ENCODE data around the gene NCOA7.
"Not testable (repeated sequence)": the region's sequence is repeated elsewhere in the genome, so short reads cannot be mapped to it uniquely, and the experiment has no call there.

Gene NCOA7

DNA sequence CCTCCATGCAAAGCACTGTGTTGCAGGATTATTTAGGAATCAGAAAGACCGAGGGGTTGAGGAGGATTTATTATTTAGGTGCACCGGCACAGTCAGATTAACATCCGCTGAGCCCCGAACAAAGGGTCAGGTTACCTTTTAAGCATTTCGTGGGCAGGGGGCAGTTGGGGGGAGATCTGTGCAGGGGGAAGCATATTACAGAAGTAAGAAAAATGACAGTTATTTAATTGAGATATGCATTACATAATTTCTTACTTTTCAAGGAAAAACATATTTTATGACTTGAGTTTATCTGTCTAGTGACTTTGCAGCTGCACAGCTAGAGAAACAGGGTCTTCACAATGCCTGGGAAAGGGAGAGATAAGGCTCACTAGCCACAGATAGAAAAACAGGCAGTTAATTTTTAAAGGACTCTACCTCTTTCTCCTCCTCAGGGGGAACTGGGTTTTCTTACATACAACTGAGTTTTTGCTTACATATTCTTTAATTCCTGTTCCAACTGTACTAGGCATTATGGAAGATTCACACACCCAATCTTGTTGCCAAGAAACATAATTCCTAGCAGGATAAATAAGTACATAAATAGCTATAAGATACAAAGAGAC is 164.1 kb downstream of the NCOA7 start:
- no peak for DNase-seq

DNA sequence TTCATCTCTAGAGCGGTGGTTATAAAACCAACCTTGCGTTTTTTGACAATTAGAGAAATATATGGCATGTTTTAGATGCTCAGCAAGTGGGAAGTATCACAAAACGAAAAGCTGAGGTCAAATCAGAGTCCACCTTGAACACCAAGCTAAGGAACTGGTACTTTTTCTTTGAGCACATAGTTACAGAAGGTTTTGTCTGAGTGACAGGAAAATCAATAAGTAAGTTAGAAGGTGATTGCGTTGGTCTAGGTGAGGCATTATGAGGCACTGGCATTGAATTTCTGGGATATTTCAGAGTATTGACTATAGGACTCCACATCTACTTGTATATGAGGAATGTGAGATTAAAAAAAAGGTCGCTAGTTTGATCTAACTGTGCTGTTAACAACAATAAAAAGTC is 165.2 kb downstream of the NCOA7 start:
- peak; percentile 2 for DNase-seq

DNA sequence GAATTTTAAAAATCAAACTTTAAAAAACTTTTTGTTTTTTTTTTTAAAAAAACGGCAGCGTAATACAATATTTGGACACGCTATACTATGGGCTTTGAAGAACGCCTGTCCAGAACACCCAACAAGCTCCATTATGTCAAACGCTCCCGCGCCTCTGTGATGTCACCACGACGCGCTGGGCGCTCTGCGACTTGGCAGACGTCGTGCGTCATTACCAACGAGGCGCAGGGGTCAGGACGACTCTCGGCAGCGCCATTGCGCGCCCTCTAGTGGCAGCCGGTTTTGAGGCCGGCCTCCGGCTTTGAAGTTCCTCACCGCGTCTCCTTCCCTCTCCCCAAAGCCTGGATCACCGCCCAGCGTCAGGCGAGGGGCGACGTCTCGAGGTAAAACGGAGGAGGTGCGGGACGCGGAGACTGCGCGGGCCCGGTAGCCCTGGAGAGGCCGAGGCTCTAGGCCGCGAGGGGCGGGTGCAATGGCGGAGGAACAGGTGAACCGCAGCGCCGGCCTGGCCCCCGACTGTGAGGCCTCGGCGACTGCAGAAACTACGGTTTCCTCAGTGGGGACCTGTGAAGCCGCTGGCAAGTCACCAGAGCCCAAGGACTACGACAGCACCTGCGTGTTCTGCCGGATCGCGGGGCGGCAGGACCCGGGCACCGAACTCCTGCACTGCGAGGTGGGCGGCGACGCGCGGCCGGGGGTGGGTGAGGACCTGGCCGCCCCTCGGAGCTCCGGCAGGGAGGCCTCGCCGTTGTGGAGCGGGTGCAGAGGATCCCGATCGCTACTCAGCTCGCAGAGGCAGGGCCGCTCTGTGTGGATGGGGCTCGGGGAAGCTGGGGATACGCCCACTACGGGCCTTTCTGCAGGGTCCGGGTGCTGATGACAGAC is 166.0 kb downstream of the NCOA7 start, which contains the start of gene HINT3:
HINT3 (plus strand) TSS at position 265 of the 885 bp plus-strand sequence; CDS start at position 473, 208 bp downstream.
- peak; percentile 78 for DNase-seq

DNA sequence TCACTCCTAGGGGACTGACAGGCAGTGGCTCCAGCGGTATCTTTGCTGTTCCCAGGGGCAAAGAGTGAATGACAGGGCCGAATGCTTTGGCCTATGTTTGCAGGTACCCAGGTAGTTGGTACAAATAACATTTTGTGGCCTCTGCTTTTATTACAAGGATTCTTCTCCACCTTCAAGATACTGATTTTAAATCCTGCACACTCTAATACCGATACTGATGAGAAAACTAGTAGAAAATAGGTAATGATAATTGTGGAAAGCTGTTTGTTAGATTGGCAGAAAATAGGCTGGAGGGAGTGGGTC is 166.6 kb downstream of the NCOA7 start:
- no peak for DNase-seq

DNA sequence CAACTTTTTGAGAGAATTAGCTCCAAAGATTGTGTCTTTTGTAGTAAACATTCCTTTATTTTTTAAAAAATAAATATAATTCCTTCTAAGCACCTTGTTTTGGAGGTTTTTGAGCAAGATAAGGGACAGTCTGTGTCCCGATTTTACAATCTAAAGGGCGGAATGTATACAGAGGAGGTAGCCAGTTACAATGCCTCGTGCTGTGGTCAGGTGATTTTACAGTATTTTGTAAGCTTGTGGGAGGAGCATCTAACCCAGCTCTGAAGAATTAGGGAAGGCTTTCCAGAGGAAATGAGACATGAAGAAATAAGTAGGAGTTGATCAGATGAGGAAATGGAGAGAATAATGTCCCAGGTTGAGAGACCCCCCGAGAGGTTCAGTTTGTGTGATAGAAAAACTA is 167.1 kb downstream of the NCOA7 start:
- no peak for DNase-seq

DNA sequence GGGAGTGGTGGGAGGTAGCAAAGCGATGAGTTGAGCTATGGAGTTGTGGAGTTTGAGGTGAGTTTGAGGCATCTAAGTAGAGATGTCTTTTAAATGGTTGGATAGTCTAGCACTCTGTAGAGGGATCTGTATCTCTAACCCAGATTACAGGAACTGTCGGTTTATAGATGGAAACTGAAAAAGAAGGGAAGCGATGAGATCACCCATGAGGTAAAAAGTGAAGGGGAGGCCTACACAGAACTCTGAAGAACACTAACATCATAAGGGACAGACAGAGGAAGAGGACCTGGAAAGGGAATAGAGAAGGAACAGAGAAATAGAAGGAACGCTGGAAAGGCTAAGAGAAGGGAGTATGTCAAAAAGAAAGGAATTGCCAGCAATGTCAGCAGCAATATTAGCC is 168.3 kb downstream of the NCOA7 start:
- DNase-seq: no peak

DNA sequence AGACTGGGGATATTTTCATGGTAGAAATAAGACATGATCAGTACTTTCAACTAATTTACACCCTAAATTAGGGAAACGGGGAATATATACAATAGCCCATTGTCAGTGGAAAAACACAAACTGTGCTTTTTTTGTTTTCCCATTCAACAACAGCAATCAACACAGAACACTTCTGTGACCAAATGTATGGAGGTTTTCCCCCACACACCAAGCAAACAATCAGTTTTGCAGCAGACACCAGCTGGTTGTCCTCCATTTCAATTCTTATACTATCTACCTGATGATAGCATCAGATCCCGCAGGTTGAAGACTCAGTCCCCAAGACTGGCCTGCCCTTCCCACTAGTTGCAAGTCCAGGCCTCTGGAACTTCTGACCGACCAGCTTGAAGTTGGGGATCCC is 170.4 kb downstream of the NCOA7 start:
- DNase-seq: no peak

DNA sequence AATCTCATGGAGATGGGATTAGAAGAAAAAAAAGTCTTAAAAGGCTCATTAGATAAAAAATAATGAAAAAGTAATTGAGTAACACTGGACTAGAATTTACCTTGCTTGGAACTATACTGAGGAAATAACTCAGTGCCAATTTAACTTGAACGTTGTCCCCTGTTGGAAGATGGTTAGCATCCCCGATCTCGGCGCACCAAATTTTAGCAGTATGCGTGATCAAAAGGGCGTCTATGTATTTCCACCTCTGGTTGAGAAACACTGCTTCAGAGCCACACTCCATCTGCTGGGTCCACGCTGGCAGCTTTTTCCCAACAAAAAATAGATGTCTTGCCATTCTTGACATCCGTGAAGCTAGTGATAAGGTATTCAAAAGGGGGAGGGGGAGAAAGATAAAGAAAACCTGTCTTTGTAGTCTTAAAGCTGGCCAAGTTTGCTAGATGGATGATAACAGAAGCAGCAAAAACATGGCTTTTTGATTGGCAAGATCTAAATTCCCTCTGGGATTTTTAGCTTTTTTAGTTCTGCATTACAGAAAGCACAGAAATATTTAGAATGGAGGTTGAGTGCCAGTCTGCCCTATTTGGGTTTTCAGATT is 172.2 kb downstream of the NCOA7 start:
- DNase-seq: no peak

DNA sequence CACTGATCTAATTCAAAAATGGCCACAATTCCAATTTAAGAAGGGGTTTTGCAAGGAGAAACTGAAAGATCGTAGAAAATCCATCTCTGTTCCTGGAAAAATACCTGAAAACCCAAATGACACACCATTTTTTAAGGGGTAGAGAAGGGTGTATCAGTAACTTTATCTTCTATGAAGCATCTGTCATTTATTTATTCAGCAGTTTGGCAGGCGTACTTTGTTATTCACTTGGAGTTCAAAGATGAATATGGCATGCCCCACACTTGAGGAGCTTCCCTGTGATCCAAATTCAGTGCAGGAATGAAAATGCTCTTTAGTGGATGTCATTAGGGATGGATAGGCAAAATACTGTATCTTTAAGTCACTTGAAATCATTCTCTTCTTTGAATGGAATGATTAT is 173.1 kb downstream of the NCOA7 start:
- DNase-seq: no peak

DNA sequence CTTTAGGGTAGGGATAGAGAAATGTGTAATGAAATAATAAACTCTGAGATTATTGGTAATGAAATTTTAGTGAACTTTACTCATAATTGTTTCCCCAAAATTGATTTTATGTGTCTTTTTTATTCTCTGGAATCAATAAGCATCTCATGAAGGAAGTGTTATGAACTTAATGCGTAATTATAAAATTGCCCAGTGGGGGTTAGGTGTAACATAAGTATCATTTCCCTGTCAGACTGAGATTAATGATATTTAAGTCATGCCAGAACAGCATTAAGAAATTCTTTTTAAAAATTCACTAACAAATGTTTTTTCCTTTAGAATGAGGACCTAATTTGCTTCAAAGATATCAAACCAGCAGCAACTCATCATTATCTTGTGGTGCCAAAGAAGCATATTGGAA is 175.8 kb downstream of the NCOA7 start:
- DNase-seq: no peak

DNA sequence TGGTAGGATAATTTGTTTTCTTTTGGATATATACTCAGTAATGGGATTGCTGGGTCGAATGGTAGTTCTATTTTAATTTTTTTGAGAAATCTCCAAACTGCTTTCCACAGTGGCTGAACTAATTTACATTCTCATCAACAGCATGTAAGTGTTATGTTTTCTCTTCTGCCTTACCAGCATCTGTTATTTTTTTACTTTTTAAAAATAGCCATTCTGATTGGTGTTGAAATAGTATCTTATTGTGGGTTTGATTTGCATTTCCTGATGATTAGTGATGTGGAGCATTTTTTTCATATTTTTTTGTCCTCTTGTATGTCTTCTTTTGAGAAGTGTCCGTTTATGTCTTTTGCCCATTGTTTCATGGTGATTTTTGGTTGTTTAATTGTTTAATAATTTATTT is 177.7 kb downstream of the NCOA7 start:
- DNase-seq: no peak

DNA sequence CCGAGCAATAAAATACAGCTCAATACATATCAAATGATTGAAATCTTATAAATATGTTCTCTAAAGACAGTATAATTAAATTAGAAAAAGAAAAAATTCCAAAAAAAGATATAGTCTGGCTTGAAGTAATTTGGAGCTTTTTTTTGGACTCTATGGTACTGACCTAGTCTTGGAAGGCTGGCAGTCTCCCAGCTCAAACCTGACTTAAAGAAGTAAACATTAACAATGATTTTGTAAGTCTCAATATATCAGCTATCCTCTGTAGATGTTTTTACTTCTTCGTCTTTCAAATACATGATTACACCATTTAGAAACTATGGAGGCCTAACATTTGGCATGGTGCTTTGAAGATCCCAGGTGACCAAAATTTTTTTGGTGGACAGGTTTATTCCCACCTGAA is 180.0 kb downstream of the NCOA7 start:
- no peak for DNase-seq

DNA sequence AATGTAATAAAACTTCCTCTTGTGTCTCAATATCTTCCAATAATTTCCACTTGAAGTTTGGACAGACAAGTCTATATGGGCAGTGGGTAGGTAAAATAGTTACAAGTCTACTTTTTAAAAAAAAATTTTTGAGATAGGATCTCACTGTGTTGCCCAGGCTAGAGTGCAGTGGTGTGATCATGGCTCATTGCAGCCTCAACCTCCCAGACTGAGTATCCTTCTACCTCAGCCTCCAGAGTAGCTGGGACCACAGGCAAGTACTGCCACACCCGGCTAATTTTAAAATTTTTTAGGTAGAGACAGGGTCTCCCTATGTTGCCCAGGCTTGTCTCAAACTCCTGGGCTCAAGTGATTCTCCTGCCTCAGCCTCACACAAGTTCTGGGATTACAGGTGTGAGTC is 181.7 kb downstream of the NCOA7 start:
- not testable (repeated sequence) for DNase-seq

DNA sequence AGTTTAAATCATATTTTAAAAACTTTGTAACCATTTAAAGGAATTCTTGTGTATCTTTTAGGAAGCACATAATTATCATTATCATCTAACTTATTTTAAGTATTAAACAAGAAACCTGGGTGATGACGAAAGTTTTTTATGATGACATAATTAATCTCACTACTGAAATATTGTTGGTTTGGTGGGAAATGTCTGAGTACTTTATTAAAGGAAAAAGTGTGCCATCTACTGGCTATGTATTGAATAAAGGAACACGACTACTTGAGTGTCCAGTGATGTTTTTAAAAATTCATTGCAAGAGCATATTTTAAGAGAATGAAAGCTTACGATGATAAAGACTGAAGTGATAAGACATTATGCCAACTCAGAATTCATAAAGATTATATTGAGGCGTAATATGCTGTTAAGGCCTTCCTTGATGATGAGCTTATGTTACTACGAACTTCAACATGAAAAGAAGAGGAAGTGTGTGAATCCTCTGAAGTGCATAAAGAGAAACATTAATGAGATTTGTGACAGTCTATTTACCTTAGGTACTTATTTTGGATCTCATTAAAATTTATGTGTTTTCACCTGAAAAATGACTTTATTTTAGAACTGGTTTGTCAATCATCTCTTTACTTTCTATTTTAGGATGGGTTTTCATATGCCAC is 183.6 kb downstream of the NCOA7 start:
- DNase-seq: peak; percentile 34

DNA sequence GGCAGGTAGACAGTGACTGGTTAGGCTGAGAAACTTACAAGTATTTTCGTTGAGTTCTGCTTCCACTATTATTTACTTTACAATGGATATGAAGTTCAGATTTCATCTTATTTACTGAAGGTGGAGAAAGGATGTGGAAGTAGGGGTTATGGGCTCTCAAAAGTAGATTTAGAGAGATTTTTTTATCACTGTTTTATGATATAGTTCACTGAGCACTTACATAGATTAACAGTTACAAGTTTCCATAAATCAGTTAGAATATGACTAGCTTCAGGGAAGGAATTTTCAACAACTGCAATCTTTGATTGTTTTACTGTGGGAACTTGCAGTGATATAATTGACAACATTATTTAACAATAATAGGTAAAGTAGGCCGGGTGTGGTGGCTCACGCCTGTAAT is 188.3 kb downstream of the NCOA7 start:
- no peak for DNase-seq

Data from NCI-H510A treated with DMSO at 0.1 percent for 48 hours (cell line).